Bronchial epithelial cell (primary cell): ENCODE measurements around the gene ZNF200. TPM values are rescaled to one million over a fixed set of nuclear protein-coding genes. Genes with fewer than 3 reads are reported as not detected.

ENCODE experiments used
- DNase-seq: peaks from one replicate; pipeline ENCODE4 v3.0.0-alpha.2; 2010; ENCODE audit warnings: low read depth
- FAIRE-seq: peaks from 2 replicates; lab custom pipeline; 2011; peaks lifted over from hg19 to GRCh38; lab: Jason Lieb, UNC
- H3K27me3 ChIP-seq: 2 replicates; pipeline ENCODE4 v1.5.1; 2011; ENCODE audit warnings: low read length; ENCODE audit not compliant: control insufficient read depth, insufficient read depth
- H3K36me3 ChIP-seq: 2 replicates; pipeline ENCODE4 v1.5.1; 2011; ENCODE audit warnings: low read length; ENCODE audit not compliant: control insufficient read depth, insufficient read depth
- H3K4me3 ChIP-seq: 2 replicates; pipeline ENCODE4 v1.5.1; 2011; ENCODE audit warnings: mild to moderate bottlenecking, low read depth, low read length, control low read depth
- total RNA-seq: library from RNA; depleted of rRNA; stranded (reverse); fragments of >200 nt; gene quantifications from 2 replicates; pipeline ENCODE4 v1.2.1, GENCODE V29; 2014
- TF ChIP-seq, protein P1 (sequence below): IDR thresholded peaks from 2 replicates; pipeline ENCODE4 v1.5.1; 2011; ENCODE audit warnings: mild to moderate bottlenecking, moderate library complexity, low read length, control low read depth, inconsistent platforms; ENCODE audit not compliant: insufficient read depth, severe bottlenecking

Gene ZNF200
- total RNA-seq, 1 donor from 2014 or later, result 9.5 TPM

DNA sequence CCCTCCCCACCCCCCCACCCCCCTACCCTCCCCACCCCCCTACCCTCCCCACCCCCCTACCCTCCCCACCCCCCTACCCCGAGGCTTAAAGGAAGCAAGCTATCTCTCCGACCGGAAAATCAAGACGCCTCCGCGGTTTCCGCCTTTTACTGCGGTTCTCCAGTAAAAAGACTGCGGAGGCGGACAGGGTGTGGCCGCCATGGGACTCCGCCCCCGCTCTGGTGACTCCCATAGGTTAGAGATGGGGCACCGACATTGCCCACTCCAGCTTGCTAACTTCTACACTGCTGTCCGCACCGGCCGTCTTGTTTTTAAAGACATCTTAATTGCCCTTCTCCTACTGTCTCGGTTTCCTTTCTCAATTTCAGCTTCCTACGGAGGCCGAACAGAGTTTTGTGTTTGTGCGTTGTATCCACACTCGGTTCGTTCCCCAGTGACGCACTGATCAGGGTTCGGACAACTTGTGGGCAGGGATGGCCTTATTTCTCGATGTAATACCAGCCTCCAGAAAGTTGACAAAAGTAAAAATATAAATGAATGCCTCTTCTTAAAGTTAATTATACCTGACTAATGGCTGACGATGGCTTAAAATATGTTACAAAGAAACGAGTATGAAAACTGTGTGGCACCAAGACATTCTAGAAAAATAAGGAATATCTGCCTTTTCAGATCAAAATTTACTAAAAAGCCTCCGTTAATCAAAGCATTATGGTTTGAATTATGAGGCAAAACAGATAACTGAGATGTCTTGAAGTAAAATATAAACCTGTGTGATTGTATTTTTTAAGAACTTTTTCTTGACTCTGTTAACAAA lies 1.1 kb upstream of the ZNF200 start:
- no peaks in the 10 kb centered on the region for H3K27me3 ChIP-seq
- H3K4me3 ChIP-seq, result no peak overlapping the region
- FAIRE-seq, result no peak
- DNase-seq, result no peak
- H3K36me3 ChIP-seq, result peaks cover 4% of the 10 kb centered on the region
- TF ChIP-seq, protein P1, sequence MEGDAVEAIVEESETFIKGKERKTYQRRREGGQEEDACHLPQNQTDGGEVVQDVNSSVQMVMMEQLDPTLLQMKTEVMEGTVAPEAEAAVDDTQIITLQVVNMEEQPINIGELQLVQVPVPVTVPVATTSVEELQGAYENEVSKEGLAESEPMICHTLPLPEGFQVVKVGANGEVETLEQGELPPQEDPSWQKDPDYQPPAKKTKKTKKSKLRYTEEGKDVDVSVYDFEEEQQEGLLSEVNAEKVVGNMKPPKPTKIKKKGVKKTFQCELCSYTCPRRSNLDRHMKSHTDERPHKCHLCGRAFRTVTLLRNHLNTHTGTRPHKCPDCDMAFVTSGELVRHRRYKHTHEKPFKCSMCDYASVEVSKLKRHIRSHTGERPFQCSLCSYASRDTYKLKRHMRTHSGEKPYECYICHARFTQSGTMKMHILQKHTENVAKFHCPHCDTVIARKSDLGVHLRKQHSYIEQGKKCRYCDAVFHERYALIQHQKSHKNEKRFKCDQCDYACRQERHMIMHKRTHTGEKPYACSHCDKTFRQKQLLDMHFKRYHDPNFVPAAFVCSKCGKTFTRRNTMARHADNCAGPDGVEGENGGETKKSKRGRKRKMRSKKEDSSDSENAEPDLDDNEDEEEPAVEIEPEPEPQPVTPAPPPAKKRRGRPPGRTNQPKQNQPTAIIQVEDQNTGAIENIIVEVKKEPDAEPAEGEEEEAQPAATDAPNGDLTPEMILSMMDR, result no peak

DNA sequence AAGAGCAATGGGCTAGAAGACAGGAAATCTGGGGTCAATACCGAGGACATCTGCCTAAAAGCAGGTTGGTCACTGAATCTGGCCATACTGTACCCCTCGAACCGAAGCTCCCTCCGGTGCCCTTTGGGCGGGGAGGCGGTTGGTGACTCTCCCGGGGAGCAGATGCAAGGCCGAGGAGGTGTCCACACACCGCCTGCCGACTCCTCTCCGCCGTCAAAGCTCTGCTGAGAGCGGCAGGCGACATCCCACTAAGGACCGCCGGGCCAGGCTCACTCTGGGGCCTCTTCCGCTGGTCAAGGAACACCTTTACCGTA lies 458 bp downstream of the ZNF200 start:
- no peak for DNase-seq
- FAIRE-seq, result no peak
- H3K4me3 ChIP-seq, result peak overlapping the region; percentile 89
- TF ChIP-seq, protein P1, result no peak
- no peaks in the 10 kb centered on the region for H3K27me3 ChIP-seq
- H3K36me3 ChIP-seq, result peaks cover 5% of the 10 kb centered on the region

DNA sequence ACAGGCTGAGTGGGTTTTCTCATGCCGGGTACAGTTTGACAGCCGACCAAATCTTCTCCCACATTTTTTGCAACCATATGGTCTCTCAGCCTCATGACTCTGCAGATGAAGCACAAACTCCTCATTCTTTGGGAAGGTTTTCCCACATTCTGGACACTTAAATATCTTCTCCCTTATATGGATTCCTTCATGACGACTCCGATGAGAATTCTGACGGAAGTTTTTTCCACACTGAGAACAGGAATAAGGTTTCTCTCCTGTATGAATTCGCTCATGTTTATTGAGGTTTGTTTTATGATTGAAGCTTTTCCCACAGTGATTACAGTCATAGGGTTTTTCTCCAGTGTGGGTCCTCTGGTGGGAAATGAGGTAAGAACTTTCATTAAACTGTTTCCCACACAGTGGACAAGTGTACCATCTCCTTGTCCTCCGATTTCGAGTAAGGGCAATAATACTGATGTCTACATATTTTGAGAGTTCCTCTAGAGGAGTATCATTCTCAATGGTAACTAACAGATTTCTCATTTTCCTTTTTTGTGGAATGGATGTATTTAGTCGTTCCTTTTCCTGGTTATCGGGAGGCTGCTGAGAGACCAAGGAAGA lies 10.9 kb downstream of the ZNF200 start:
- TF ChIP-seq, protein P1, result no peak
- no peak for FAIRE-seq
- H3K27me3 ChIP-seq, result no peaks in the 10 kb centered on the region
- peaks cover 9% of the 10 kb centered on the region for H3K36me3 ChIP-seq
- H3K4me3 ChIP-seq, result no peak overlapping the region
- no peak for DNase-seq

DNA sequence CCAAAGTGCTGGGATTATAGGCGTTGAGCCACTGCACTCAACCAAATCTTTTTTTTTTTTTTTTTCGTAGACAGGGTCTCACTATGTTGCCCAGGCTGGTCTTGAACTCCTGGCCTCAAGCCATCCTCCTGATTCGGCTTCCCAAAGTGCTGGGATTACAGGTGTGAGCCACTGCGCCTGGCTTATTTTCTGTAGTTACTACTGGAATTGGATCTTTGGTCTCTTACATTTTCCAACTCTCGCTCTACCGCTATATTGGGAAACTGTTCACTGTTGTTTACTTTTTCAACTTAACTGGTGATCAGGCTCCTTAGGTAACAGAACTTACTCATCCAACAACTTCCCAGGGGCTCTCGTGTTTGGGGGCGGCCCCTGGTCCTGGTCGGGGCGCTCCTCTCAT lies 14.1 kb downstream of the ZNF200 start:
- TF ChIP-seq, protein P1, result no peak
- no peak for DNase-seq
- H3K4me3 ChIP-seq, result no peak overlapping the region
- H3K36me3 ChIP-seq, result peaks cover 7% of the 10 kb centered on the region
- no peaks in the 10 kb centered on the region for H3K27me3 ChIP-seq
- no peak for FAIRE-seq

DNA sequence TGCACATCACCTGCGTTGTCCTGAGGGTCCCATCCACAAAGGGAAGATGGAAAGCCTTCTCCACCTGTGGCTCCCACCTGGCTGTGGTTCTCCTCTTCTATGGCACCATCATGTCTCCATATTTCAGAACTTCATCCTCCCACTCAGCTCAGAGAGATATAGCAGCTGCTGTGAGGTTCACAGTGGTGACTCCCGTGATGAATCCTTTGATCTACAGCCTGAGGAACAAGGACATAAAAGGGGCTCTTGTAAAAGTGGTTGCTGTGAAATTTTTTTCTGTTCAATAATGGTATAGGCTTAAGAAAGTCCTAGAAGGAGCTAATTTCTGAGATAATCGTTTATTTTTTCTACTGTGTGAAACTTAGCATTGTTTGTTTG lies 18.7 kb downstream of the ZNF200 start:
- Histone ChIP-seq H3K36me3 (no peaks in the 10 kb centered on the region), H3K4me3 (no peak overlapping the region), H3K27me3 (no peaks in the 10 kb centered on the region)
- FAIRE-seq (no peak), DNase-seq (no peak)
- TF ChIP-seq, protein P1, result no peak
